ENCODE results near the gene LBH. TPM values are rescaled to one million over a fixed set of nuclear protein-coding genes. Genes with fewer than 3 reads are reported as not detected.

LBH gene
- total RNA-seq, 1 experiment from 2014 or later = 5.8 TPM

DNA sequence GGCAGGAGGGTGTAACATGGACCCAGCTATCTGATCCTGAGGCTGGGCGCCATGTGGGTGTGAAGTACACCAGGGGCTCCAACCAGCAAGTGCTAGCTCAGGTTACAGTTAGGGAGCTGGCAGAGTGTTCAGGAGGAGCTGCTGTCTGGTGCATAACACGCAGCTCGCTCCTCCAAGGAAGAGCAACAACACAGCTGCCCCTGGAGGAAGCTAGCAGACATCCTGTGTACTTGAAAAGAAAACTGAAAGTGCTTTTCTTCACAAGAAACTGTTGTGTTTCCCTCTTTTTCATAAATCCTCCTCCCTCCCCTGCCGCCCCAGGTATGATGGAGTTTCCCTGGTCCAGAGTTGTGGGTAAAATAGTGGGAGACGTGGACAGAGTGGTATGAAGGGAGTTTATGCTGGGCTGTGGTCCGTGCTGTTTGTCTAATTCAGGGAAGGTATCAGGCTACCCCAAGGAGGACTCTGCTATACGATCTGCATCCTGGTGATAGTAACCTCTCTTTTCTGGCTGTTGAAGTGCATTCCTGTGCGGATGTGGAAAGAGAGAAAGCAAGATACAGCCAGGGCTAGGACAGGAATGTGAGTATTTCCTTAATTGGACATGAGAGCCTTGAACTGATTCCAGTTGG is 6.1 kb upstream of the LBH start:
- no peak overlapping the region for H3K4me3 ChIP-seq (ENCODE audit: low read length)
- H3K79me2 ChIP-seq (ENCODE audit: low read length) = no peaks in the 10 kb centered on the region
- no peaks in the 10 kb centered on the region for H3K9me3 ChIP-seq (ENCODE audit: low read length)
- H3K9ac ChIP-seq (ENCODE audit: low read length) = no peak overlapping the region
- no peaks in the 10 kb centered on the region for H4K20me1 ChIP-seq (ENCODE audit: low read length)
- H3F3A ChIP-seq (ENCODE audit: low read length, unreplicated experiment) = no peaks in the 10 kb centered on the region
- ATAC-seq (no peak; the same call in 1 of the 2 replicates), DNase-seq (no peak)
- CTCF ChIA-PET = no interaction called here
- peak overlapping the region; percentile 46; the same call in 1 of the 2 replicates for H3K4me2 ChIP-seq (ENCODE audit: low read length)
- H3K27me3 ChIP-seq (ENCODE audit: low read length) = 0 out of 2 replicates have a peak, but pooled peaks cover 2% of the 10 kb centered on the region
- no peaks in the 10 kb centered on the region for H3K9me2 ChIP-seq (replicated peaks; ENCODE audit: low read length)
- POLR2A ChIA-PET (ENCODE audit: unreplicated experiment) = no interaction called here
- BruUV-seq (replicated peaks) = no TSS peak
- no peaks in the 10 kb centered on the region for H3K36me3 ChIP-seq (ENCODE audit: low read depth, low read length)
- H3K27ac ChIP-seq (ENCODE audit: low read length) = no peak overlapping the region
- no peaks in the 10 kb centered on the region for H3K4me1 ChIP-seq (ENCODE audit: insufficient read depth, low read length)
- H2AFZ ChIP-seq (ENCODE audit: low read length) = no peak overlapping the region
- intact Hi-C loops (cut with micrococcal nuclease) = no loop called here
- TF ChIP-seq EZH2 (IDR thresholded peaks at IDR 0.05; ENCODE audit: low read length, unreplicated experiment) (no peak), EZH2phosphoT487 (IDR thresholded peaks at IDR 0.05; ENCODE audit: borderline replicate concordance, low read length) (no peak)
- TF ChIP-seq, protein P1, sequence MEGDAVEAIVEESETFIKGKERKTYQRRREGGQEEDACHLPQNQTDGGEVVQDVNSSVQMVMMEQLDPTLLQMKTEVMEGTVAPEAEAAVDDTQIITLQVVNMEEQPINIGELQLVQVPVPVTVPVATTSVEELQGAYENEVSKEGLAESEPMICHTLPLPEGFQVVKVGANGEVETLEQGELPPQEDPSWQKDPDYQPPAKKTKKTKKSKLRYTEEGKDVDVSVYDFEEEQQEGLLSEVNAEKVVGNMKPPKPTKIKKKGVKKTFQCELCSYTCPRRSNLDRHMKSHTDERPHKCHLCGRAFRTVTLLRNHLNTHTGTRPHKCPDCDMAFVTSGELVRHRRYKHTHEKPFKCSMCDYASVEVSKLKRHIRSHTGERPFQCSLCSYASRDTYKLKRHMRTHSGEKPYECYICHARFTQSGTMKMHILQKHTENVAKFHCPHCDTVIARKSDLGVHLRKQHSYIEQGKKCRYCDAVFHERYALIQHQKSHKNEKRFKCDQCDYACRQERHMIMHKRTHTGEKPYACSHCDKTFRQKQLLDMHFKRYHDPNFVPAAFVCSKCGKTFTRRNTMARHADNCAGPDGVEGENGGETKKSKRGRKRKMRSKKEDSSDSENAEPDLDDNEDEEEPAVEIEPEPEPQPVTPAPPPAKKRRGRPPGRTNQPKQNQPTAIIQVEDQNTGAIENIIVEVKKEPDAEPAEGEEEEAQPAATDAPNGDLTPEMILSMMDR (conservative IDR thresholded peaks at IDR 0.05; ENCODE audit: low read depth, low read length) = no peak

DNA sequence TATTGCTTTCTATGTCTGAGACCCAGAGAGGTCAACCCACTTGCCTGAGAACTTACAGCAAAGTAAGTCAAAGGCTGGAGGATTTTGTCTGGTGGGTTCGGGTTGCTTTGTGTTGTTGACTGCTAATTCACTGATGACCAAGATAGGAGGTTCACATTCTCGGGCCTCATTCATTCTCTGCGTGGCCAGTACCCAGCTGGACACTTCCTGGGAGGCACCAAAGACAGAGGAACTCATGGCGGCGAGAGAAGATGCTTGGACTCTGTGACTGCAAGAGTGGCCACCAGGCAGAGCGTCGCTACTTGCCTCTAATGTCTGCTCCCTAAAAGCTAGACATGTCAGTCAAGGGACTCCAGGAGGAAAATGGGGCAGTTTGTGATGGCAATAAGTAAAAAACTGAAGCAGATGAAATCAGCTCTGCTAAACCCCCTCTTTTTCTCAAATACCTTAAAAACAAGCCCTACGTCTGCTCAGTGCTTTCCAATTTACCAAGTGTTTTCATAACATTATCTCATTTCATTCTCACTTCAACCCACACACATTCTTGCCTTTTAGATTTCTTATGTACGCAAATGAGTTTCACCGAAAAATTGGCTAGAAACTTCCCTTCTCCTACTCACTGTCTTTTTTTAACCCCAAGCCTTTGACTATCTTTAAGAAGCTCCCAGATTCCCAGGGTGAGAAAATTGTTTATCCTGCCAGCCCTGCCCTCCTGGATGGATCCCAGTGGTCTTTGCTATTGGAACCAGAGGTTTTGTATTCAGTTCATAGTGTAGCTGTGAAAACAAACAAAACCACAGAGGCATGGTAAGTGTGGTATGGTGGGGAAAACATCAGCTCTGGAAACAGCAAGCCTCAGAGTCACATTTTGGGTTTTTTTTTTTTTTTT is 4.9 kb upstream of the LBH start:
- 0 out of 2 replicates have a peak, but pooled peaks cover under 1% of the 10 kb centered on the region for H3K4me1 ChIP-seq (ENCODE audit: insufficient read depth, low read length)
- H3K36me3 ChIP-seq (ENCODE audit: low read depth, low read length) = no peaks in the 10 kb centered on the region
- no peaks in the 10 kb centered on the region for H3K9me2 ChIP-seq (replicated peaks; ENCODE audit: low read length)
- DNase-seq (no peak), ATAC-seq (no peak)
- H3K4me3 ChIP-seq (ENCODE audit: low read length) = no peak overlapping the region
- no peak overlapping the region for H3K9ac ChIP-seq (ENCODE audit: low read length)
- intact Hi-C loops (cut with micrococcal nuclease) = no loop called here
- H2AFZ ChIP-seq (ENCODE audit: low read length) = no peak overlapping the region
- POLR2A ChIA-PET (ENCODE audit: unreplicated experiment) = interaction anchor here (0.7 kb wide), 1 partner anchor 348 kb away, joined by 18 read pairs; no protein-coding TSS in a partner anchor
- TF ChIP-seq EZH2phosphoT487 (IDR thresholded peaks at IDR 0.05; ENCODE audit: borderline replicate concordance, low read length) (no peak), EZH2 (IDR thresholded peaks at IDR 0.05; ENCODE audit: low read length, unreplicated experiment) (no peak)
- TF ChIP-seq, protein P1 (conservative IDR thresholded peaks at IDR 0.05; ENCODE audit: low read depth, low read length) = no peak
- no peak overlapping the region for H3K27ac ChIP-seq (ENCODE audit: low read length)
- no peaks in the 10 kb centered on the region for H3K9me3 ChIP-seq (ENCODE audit: low read length)
- no peaks in the 10 kb centered on the region for H3F3A ChIP-seq (ENCODE audit: low read length, unreplicated experiment)
- H3K27me3 ChIP-seq (ENCODE audit: low read length) = peaks cover 13% of the 10 kb centered on the region
- no peaks in the 10 kb centered on the region for H3K79me2 ChIP-seq (ENCODE audit: low read length)
- CTCF ChIA-PET = interaction anchor here (0.7 kb wide), 1 partner anchor 479 kb away, joined by 8 read pairs; no protein-coding TSS in a partner anchor
- no TSS peak for BruUV-seq (replicated peaks)
- no peaks in the 10 kb centered on the region for H4K20me1 ChIP-seq (ENCODE audit: low read length)
- no peak overlapping the region for H3K4me2 ChIP-seq (ENCODE audit: low read length)
